Smooth muscle cell (in vitro differentiated cells): Measurements from ENCODE around the gene UROC1. TPM values are rescaled to one million over a fixed set of nuclear protein-coding genes. Genes with fewer than 3 reads are reported as not detected.

Experiments used
- DNase-seq: peaks from one replicate; lab custom pipeline; 2025; ENCODE audit not compliant: unreplicated experiment; lab: John Stamatoyannopoulos, UW
- H2AFZ ChIP-seq: fragments of 200-600 bp; sonication (generic); 2 replicates; pipeline ENCODE4 v1.6.0; 2016; ENCODE audit warnings: antibody characterized with exemption, low read depth, mild to moderate bottlenecking
- H3F3A ChIP-seq: fragments of 200-600 bp; sonication (generic); 2 replicates; pipeline ENCODE4 v1.6.0; 2017; ENCODE audit warnings: antibody characterized with exemption, low read depth
- H3K27ac ChIP-seq: fragments of 200-600 bp; sonication (generic); 2 replicates; pipeline ENCODE4 v1.5.1; 2016; ENCODE audit warnings: low read depth, mild to moderate bottlenecking
- H3K27me3 ChIP-seq: fragments of 200-600 bp; sonication (generic); 2 replicates; pipeline ENCODE4 v1.6.1; 2016; ENCODE audit warnings: low read depth, mild to moderate bottlenecking
- H3K36me3 ChIP-seq: fragments of 200-600 bp; sonication (generic); 2 replicates; pipeline ENCODE4 v1.5.1; 2016; ENCODE audit warnings: low read depth
- H3K4me1 ChIP-seq: fragments of 200-600 bp; sonication (generic); 2 replicates; pipeline ENCODE4 v1.5.1; 2016; ENCODE audit warnings: low read depth
- H3K4me2 ChIP-seq: fragments of 200-600 bp; sonication (generic); 2 replicates; pipeline ENCODE4 v1.6.0; 2016; ENCODE audit warnings: mild to moderate bottlenecking
- H3K4me3 ChIP-seq: fragments of 200-600 bp; sonication (generic); 2 replicates; pipeline ENCODE4 v1.5.1; 2016; ENCODE audit warnings: mild to moderate bottlenecking
- H3K79me2 ChIP-seq: fragments of 200-600 bp; sonication (generic); 2 replicates; pipeline ENCODE4 v1.6.0; 2016; ENCODE audit warnings: low read depth, mild to moderate bottlenecking
- H3K9ac ChIP-seq: fragments of 200-600 bp; sonication (generic); 2 replicates; pipeline ENCODE4 v1.6.0; 2016; ENCODE audit warnings: low read depth
- H3K9me3 ChIP-seq: fragments of 200-600 bp; sonication (generic); replicated peaks from 2 replicates; pipeline ENCODE4 v1.5.1; 2016; ENCODE audit warnings: low read depth
- H4K20me1 ChIP-seq: fragments of 200-600 bp; sonication (generic); 2 replicates; pipeline ENCODE4 v1.6.0; 2016; ENCODE audit warnings: low read depth
- WGBS: methylation state at CpG from one replicate; pipeline ENCODE4 v1.1.7; 2016; ENCODE audit warnings: low lambda C conversion rate; 5-methylcytosine and 5-hydroxymethylcytosine counted together
- polyA plus RNA-seq: library from polyadenylated mRNA; unstranded; fragments of >200 nt; fragmentation: Nextera tagmentation; extraction: Ambion mirVana; gene quantifications from 2 replicates; pipeline ENCODE4 v1.2.1, GENCODE V29; 2016
- total RNA-seq: library from RNA; depleted of rRNA; stranded (reverse); fragments of >200 nt; gene quantifications from 2 replicates; pipeline ENCODE4 v1.2.3, GENCODE V29; 2014
- TF ChIP-seq, protein P1 (sequence below): fragments of 200-600 bp; sonication (generic); IDR thresholded peaks from 2 replicates; pipeline ENCODE4 v1.5.1; 2017; ENCODE audit warnings: borderline replicate concordance, mild to moderate bottlenecking, antibody characterized with exemption; ENCODE audit not compliant: insufficient read depth, poor library complexity, severe bottlenecking

Gene UROC1
- total and polyA plus RNA-seq, 2 experiments from 2014 or later = not detected

DNA sequence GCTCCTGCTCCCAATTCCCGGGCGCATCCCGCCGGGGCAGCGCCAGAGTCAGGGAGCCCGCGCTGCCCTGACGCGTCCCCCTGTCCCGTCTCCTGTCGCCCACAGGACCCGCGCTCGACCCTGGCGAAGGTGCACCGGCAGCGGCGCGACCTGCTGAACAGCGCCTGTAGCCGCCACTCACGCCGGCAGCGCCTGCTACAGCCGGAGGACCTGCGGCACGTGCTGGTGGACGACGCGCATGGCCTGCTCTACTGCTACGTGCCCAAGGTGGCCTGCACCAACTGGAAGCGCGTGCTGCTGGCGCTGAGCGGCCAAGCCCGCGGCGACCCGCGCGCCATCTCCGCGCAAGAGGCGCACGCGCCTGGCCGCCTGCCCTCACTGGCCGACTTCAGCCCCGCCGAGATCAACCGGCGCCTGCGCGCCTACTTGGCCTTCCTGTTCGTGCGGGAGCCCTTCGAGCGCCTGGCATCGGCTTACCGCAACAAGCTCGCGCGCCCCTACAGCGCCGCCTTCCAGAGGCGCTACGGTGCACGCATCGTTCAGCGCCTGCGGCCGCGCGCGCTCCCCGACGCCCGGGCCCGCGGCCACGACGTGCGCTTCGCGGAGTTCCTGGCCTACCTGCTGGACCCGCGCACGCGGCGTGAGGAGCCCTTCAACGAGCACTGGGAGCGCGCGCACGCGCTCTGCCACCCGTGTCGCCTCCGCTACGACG lies 24.2 kb upstream of the UROC1 start:
- Histone ChIP-seq H3F3A (no peaks in the 10 kb centered on the region), H4K20me1 (no peaks in the 10 kb centered on the region), H3K27me3 (no peaks in the 10 kb centered on the region), H3K9me3 (no peaks in the 10 kb centered on the region), H3K4me1 (no peaks in the 10 kb centered on the region), H3K4me3 (no peak overlapping the region), H3K9ac (no peak overlapping the region), H3K79me2 (no peaks in the 10 kb centered on the region), H3K27ac (no peak overlapping the region), H3K4me2 (no peak overlapping the region), H2AFZ (no peak overlapping the region), H3K36me3 (no peaks in the 10 kb centered on the region)
- no peak for DNase-seq
- TF ChIP-seq, protein P1, sequence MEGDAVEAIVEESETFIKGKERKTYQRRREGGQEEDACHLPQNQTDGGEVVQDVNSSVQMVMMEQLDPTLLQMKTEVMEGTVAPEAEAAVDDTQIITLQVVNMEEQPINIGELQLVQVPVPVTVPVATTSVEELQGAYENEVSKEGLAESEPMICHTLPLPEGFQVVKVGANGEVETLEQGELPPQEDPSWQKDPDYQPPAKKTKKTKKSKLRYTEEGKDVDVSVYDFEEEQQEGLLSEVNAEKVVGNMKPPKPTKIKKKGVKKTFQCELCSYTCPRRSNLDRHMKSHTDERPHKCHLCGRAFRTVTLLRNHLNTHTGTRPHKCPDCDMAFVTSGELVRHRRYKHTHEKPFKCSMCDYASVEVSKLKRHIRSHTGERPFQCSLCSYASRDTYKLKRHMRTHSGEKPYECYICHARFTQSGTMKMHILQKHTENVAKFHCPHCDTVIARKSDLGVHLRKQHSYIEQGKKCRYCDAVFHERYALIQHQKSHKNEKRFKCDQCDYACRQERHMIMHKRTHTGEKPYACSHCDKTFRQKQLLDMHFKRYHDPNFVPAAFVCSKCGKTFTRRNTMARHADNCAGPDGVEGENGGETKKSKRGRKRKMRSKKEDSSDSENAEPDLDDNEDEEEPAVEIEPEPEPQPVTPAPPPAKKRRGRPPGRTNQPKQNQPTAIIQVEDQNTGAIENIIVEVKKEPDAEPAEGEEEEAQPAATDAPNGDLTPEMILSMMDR = no peak
- WGBS = 93% methylated on average over 91 of the region's 101 CpGs

DNA sequence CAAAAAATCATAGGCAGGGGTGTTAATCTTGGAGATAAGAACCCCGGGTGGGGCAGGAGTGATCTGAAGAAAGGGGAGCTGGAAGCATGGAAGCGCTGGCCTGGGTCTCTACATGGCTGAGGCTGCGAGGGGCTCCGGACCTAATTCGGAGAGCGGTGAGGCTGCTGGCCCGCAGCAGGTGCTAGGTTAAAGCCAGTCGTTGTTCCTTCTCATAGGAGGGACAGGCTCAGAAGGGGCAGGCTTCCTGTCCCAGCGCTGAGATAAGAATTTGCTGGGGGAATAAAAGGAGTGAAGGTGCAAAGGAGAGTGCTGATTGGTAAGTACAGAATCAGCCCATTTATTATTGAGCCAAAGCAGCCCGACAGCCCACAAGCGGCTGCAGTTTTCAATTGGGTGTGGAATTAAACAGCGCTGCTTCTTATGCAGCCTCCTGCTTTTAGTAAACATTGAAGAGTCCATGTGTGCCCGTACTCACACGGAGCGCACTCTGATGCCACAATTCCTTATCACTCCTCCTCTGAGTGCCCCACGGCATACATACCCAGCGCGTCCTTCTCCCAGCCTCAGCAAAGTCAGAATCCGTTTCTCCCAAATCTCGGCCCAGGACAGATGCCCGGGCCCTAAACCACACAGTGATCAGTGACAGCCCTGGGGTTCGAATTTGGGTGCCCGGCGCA lies 23.5 kb upstream of the UROC1 start:
- peak overlapping the region; percentile 48 for H3K4me2 ChIP-seq
- no peaks in the 10 kb centered on the region for H3K79me2 ChIP-seq
- peak overlapping the region; percentile 45 for H3K27ac ChIP-seq
- no peak overlapping the region for H3K4me3 ChIP-seq
- 88% methylated on average over 21 of the region's 24 CpGs for WGBS
- no peaks in the 10 kb centered on the region for H4K20me1 ChIP-seq
- H2AFZ ChIP-seq = no peak overlapping the region
- H3F3A ChIP-seq = no peaks in the 10 kb centered on the region
- no peaks in the 10 kb centered on the region for H3K9me3 ChIP-seq
- no peak overlapping the region for H3K9ac ChIP-seq
- TF ChIP-seq, protein P1 = no peak
- no peaks in the 10 kb centered on the region for H3K4me1 ChIP-seq
- peaks cover 6% of the 10 kb centered on the region for H3K27me3 ChIP-seq
- H3K36me3 ChIP-seq = no peaks in the 10 kb centered on the region
- DNase-seq = no peak

DNA sequence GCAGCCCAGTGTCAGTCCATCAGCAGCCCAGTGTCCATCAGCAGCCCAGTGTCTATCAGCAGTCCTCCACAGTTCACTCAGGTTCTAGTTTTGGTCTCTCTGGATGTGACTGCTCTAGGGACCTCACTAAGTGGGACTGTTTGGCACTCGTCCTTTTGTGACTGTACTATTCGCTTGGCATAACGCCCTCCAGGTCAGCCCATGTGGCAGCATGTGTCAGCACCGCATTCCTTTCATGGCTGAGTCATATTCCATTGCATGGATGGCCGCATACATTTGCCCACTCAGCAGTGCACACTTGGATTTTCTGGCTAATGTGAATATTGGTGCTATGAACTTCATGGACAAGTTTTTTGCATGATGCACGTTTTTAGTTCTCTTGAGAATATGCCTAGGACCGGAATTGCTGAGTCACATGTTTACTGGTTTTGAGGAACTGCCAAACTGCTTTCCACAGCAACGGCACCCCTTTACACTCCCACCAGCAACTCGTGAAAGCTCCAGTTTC lies 22.8 kb upstream of the UROC1 start:
- Histone ChIP-seq H3K27ac (peak overlapping the region; percentile 45), H3K36me3 (no peaks in the 10 kb centered on the region), H3K4me3 (no peak overlapping the region), H2AFZ (no peak overlapping the region), H3K9me3 (no peaks in the 10 kb centered on the region), H3K9ac (no peak overlapping the region), H3K4me1 (no peaks in the 10 kb centered on the region), H3K27me3 (peaks cover 13% of the 10 kb centered on the region), H3F3A (no peaks in the 10 kb centered on the region), H4K20me1 (no peaks in the 10 kb centered on the region), H3K4me2 (peak overlapping the region; percentile 48), H3K79me2 (no peaks in the 10 kb centered on the region)
- WGBS = 21% methylated on average over 9 of the region's 9 CpGs
- DNase-seq = no peak
- TF ChIP-seq, protein P1 = no peak
